ENCODE measurements around the gene MFNG. TPM values are rescaled to one million over a fixed set of nuclear protein-coding genes. Genes with fewer than 3 reads are reported as not detected.

The MFNG gene
- total and polyA plus RNA-seq, 3 donors from 2014 or later = 7.5 to 8.2 (median 8.1) TPM

DNA sequence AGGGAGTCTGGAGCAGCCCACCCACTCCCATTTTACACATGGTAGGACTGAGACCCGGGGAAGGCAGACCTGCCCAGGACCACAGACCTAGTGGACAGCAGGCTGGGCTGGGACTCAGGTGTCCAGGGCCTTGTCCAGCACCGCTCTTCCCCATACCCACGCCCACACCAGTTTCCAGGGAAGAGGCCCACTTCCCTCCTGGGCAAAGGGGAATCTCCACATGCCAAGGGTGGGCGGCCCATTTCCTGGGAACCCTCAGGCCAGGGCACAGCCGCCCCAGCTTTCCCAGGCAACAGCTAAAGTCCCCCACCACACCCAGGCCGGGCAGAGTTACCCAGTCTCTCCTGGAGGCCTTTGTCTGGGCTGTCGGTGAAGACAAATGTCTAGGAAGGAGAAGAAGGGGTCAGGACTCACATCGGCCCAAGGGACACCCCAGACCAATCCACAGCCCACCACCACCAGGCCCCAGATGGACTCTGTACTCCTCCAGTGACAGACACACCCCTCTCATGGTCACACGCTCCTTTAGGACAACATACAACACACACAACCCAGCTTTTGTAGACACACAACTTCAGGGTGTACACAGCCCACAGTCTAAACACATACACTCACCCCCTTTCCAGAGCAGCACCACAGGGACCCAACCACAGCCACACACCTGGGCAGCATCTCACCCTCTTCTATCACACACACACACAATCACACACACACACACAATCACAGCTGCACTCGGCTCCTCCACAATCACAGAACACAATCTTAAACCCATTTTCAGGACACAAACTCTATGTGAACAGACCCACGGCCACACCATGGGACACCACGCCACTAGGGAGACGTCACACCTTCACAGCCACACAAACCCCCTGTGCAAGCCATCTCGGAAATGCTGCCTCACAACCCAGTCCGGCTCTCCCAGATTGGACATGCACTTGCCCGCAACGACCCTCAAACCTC is 5.5 kb downstream of the MFNG start:
- TF ChIP-seq POLR2A (IDR thresholded peaks at IDR 0.05) = no peak
- TF ChIP-seq, protein P1, sequence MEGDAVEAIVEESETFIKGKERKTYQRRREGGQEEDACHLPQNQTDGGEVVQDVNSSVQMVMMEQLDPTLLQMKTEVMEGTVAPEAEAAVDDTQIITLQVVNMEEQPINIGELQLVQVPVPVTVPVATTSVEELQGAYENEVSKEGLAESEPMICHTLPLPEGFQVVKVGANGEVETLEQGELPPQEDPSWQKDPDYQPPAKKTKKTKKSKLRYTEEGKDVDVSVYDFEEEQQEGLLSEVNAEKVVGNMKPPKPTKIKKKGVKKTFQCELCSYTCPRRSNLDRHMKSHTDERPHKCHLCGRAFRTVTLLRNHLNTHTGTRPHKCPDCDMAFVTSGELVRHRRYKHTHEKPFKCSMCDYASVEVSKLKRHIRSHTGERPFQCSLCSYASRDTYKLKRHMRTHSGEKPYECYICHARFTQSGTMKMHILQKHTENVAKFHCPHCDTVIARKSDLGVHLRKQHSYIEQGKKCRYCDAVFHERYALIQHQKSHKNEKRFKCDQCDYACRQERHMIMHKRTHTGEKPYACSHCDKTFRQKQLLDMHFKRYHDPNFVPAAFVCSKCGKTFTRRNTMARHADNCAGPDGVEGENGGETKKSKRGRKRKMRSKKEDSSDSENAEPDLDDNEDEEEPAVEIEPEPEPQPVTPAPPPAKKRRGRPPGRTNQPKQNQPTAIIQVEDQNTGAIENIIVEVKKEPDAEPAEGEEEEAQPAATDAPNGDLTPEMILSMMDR (IDR thresholded peaks at IDR 0.05) = no peak
- 89 to 91% methylated on average over 14 to 17 of the region's 17 CpGs for WGBS, 2 donors
- no peak for DNase-seq
- Histone ChIP-seq H3K4me1 (no peaks in the 10 kb centered on the region), H3K9me3 (no peaks in the 10 kb centered on the region), H3K27ac (no peak overlapping the region), H3K4me3 (no peak overlapping the region), H3K27me3 (no peaks in the 10 kb centered on the region), H3K36me3 (ENCODE audit: low read depth, missing control alignments) (no peaks in the 10 kb centered on the region)
- intact Hi-C loops (cut with DNase I; ENCODE audit: low total_unique reads) = no loop called here

- TF ChIP-seq, protein P1 (IDR thresholded peaks at IDR 0.05) = no peak
- TF ChIP-seq POLR2A (IDR thresholded peaks at IDR 0.05) = no peak
- no peaks in the 10 kb centered on the region for H3K4me1 ChIP-seq
- no peak overlapping the region for H3K4me3 ChIP-seq
- H3K36me3 ChIP-seq (ENCODE audit: low read depth, missing control alignments) = no peaks in the 10 kb centered on the region
- intact Hi-C loops (cut with DNase I; ENCODE audit: low total_unique reads) = no loop called here
- no peak for DNase-seq
- no peaks in the 10 kb centered on the region for H3K27me3 ChIP-seq
- H3K9me3 ChIP-seq = no peaks in the 10 kb centered on the region
- WGBS, 2 donors = 88 to 92% methylated on average over 4 to 15 of the region's 15 CpGs
- no peak overlapping the region for H3K27ac ChIP-seq
These were observed 7.0 kb downstream of the MFNG start for GRCh38 chr22:37479196-37479595.

GRCh38 chr22:37476389-37477329 is 9.5 kb downstream of the MFNG start:
- Histone ChIP-seq H3K27me3 (no peaks in the 10 kb centered on the region), H3K4me3 (no peak overlapping the region), H3K9me3 (no peaks in the 10 kb centered on the region), H3K4me1 (no peaks in the 10 kb centered on the region), H3K36me3 (ENCODE audit: low read depth, missing control alignments) (no peaks in the 10 kb centered on the region), H3K27ac (no peak overlapping the region)
- TF ChIP-seq, protein P1 (IDR thresholded peaks at IDR 0.05) = no peak
- no peak for TF ChIP-seq POLR2A (IDR thresholded peaks at IDR 0.05)
- 67 to 80% methylated on average over 12 to 14 of the region's 14 CpGs for WGBS, 2 donors
- intact Hi-C loops (cut with DNase I; ENCODE audit: low total_unique reads) = no loop called here
- no peak for DNase-seq

DNA sequence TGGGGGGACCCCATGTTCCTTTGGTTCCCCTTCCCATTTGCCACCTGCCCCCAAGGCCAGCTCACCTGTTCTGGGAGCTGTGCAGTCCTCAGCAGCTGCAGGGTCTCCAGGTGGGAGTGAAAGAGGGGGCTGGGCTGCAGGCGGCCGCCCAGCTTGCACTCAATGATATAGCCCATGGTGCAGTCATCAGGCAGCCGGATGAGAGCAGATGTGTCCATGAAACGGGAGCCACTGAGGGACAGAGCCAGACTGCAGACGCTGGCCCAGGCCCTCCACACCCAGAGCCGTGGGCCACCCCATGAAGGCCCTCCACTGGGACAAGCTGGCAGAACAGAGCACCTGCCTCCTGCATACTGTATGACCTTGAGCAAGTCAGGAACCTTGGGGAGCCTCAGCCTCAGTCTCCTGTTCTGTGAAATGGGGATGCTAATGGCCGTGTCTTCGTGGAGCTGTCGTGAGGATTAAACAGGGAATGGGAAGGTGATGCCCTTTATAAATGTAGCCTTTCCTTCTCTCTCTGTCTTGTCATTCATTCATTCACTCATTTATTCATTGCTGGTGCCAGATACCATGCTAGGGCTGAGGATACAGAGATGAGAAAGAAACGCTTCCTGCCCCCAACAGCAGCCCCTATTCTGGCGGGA is 11.6 kb downstream of the MFNG start:
- DNase-seq = no peak
- Histone ChIP-seq H3K9me3 (no peaks in the 10 kb centered on the region), H3K27me3 (no peaks in the 10 kb centered on the region), H3K36me3 (ENCODE audit: low read depth, missing control alignments) (no peaks in the 10 kb centered on the region), H3K4me3 (no peak overlapping the region), H3K4me1 (no peaks in the 10 kb centered on the region), H3K27ac (no peak overlapping the region)
- TF ChIP-seq, protein P1 (IDR thresholded peaks at IDR 0.05) = no peak
- no peak for TF ChIP-seq POLR2A (IDR thresholded peaks at IDR 0.05)
- 78 to 90% methylated on average over 5 to 11 of the region's 11 CpGs for WGBS, 2 donors
- intact Hi-C loops (cut with DNase I; ENCODE audit: low total_unique reads) = no loop called here
